Progenitor cell of endocrine pancreas (in vitro differentiated cells): ENCODE results near the gene GNAL. TPM values are rescaled to one million over a fixed set of nuclear protein-coding genes. Genes with fewer than 3 reads are reported as not detected.

ENCODE experiments used
- DNase-seq: peaks from one replicate; pipeline ENCODE4 v3.0.0; 2021; ENCODE audit warnings: low spot score; ENCODE audit not compliant: unreplicated experiment
- H3K27ac Mint-ChIP-seq: 2 replicates; pipeline ENCODE4 v1.8.0; 2021; ENCODE audit warnings: mild to moderate bottlenecking, moderate library complexity, mixed read lengths
- H3K27me3 Mint-ChIP-seq: 2 replicates; pipeline ENCODE4 v1.8.0; 2021; ENCODE audit warnings: mixed read lengths
- H3K36me3 Mint-ChIP-seq: 2 replicates; pipeline ENCODE4 v1.8.0; 2022; ENCODE audit warnings: mixed read lengths; ENCODE audit not compliant: insufficient read depth
- H3K4me1 Mint-ChIP-seq: 2 replicates; pipeline ENCODE4 v1.8.0; 2021; ENCODE audit warnings: low read depth, mixed read lengths
- H3K4me3 Mint-ChIP-seq: 2 replicates; pipeline ENCODE4 v1.8.0; 2021; ENCODE audit warnings: low read depth, mild to moderate bottlenecking, moderate library complexity, mixed read lengths
- H3K9me3 Mint-ChIP-seq: 2 replicates; pipeline ENCODE4 v1.8.0; 2021; ENCODE audit warnings: low read depth, mixed read lengths
- CTCF ChIP-seq: fragments of 200-600 bp; sonication (generic); IDR thresholded peaks from one replicate; pipeline ENCODE4 v1.5.0; 2021; ENCODE audit warnings: antibody characterized with exemption, mild to moderate bottlenecking; ENCODE audit not compliant: unreplicated experiment
- total RNA-seq: library from RNA; stranded (reverse); gene quantifications from 2 replicates; pipeline ENCODE4 v1.2.1, GENCODE V29; 2021

GNAL gene
- total RNA-seq, 1 donor from 2014 or later = 10.0 TPM

GRCh38 chr18:11672846-11673454 is 16.1 kb upstream of the GNAL start:
- Mint-ChIP-seq H3K9me3 (no peaks in the 10 kb centered on the region), H3K27me3 (peaks cover 30% of the 10 kb centered on the region), H3K27ac (no peak overlapping the region), H3K36me3 (no peaks in the 10 kb centered on the region), H3K4me3 (no peak overlapping the region), H3K4me1 (peaks cover 12% of the 10 kb centered on the region)
- TF ChIP-seq CTCF = no peak
- DNase-seq = no peak

- H3K4me1 Mint-ChIP-seq = peaks cover 7% of the 10 kb centered on the region
- no peaks in the 10 kb centered on the region for H3K9me3 Mint-ChIP-seq
- H3K36me3 Mint-ChIP-seq = no peaks in the 10 kb centered on the region
- TF ChIP-seq CTCF = no peak
- no peak overlapping the region for H3K27ac Mint-ChIP-seq
- H3K27me3 Mint-ChIP-seq = peaks cover 32% of the 10 kb centered on the region
- H3K4me3 Mint-ChIP-seq = no peak overlapping the region
- no peak for DNase-seq
These were observed 15.5 kb upstream of the GNAL start for GRCh38 chr18:11673560-11673959.

GRCh38 chr18:11674119-11674518 is 14.9 kb upstream of the GNAL start:
- Mint-ChIP-seq H3K4me3 (no peak overlapping the region), H3K9me3 (no peaks in the 10 kb centered on the region), H3K27me3 (peaks cover 32% of the 10 kb centered on the region), H3K27ac (no peak overlapping the region), H3K4me1 (peaks cover 1% of the 10 kb centered on the region), H3K36me3 (no peaks in the 10 kb centered on the region)
- no peak for TF ChIP-seq CTCF
- no peak for DNase-seq

- no peak overlapping the region for H3K27ac Mint-ChIP-seq
- H3K36me3 Mint-ChIP-seq = no peaks in the 10 kb centered on the region
- TF ChIP-seq CTCF = no peak
- H3K9me3 Mint-ChIP-seq = no peaks in the 10 kb centered on the region
- H3K4me3 Mint-ChIP-seq = no peak overlapping the region
- no peaks in the 10 kb centered on the region for H3K4me1 Mint-ChIP-seq
- peaks cover 23% of the 10 kb centered on the region for H3K27me3 Mint-ChIP-seq
- no peak for DNase-seq
These were observed 12.7 kb upstream of the GNAL start for GRCh38 chr18:11676386-11676785.

GRCh38 chr18:11676867-11677266 is 12.2 kb upstream of the GNAL start:
- Mint-ChIP-seq H3K36me3 (no peaks in the 10 kb centered on the region), H3K27me3 (peaks cover 23% of the 10 kb centered on the region), H3K27ac (no peak overlapping the region), H3K4me3 (no peak overlapping the region), H3K4me1 (no peaks in the 10 kb centered on the region), H3K9me3 (no peaks in the 10 kb centered on the region)
- DNase-seq = no peak
- TF ChIP-seq CTCF = no peak
